NT2/D1 (cell line): Measurements from ENCODE around the gene ACOXL.

ENCODE experiments used
- DNase-seq: peaks from one replicate; pipeline ENCODE4 v3.0.0-alpha.2; 2011; ENCODE audit warnings: low read depth, low spot score
- H3K27me3 ChIP-seq: 2 replicates; pipeline ENCODE4 v1.6.0; 2011; ENCODE audit warnings: mild to moderate bottlenecking; ENCODE audit not compliant: insufficient read length, insufficient read depth
- H3K36me3 ChIP-seq: 2 replicates; pipeline ENCODE4 v1.6.1; 2011; ENCODE audit warnings: mild to moderate bottlenecking, low read length, mixed read lengths; ENCODE audit not compliant: insufficient read depth, insufficient read length
- H3K4me1 ChIP-seq: 2 replicates; pipeline ENCODE4 v1.5.1; 2011; ENCODE audit not compliant: insufficient read depth, insufficient read length
- H3K4me3 ChIP-seq: 2 replicates; pipeline ENCODE4 v1.5.1; 2011; ENCODE audit warnings: low read depth; ENCODE audit not compliant: insufficient read length
- H3K9ac ChIP-seq: 2 replicates; pipeline ENCODE4 v1.6.0; 2011; ENCODE audit warnings: low read depth; ENCODE audit not compliant: insufficient read length
- H3K9me3 ChIP-seq: 2 replicates; pipeline ENCODE4 v1.5.1; 2011; ENCODE audit warnings: mild to moderate bottlenecking, low read length; ENCODE audit not compliant: insufficient read depth
- SUZ12 ChIP-seq: IDR thresholded peaks from 2 replicates; pipeline ENCODE4 v1.6.1; 2011; ENCODE audit not compliant: insufficient read length, insufficient read depth; ENCODE audit errors: extremely low read depth
- YY1 ChIP-seq: IDR thresholded peaks from 2 replicates; pipeline ENCODE4 v1.6.1; 2011; ENCODE audit not compliant: insufficient read length, insufficient read depth
- ZNF274 ChIP-seq: IDR thresholded peaks from 2 replicates; pipeline ENCODE4 v1.6.1; 2011; ENCODE audit warnings: mild to moderate bottlenecking, low read depth, low read length

Gene ACOXL

DNA sequence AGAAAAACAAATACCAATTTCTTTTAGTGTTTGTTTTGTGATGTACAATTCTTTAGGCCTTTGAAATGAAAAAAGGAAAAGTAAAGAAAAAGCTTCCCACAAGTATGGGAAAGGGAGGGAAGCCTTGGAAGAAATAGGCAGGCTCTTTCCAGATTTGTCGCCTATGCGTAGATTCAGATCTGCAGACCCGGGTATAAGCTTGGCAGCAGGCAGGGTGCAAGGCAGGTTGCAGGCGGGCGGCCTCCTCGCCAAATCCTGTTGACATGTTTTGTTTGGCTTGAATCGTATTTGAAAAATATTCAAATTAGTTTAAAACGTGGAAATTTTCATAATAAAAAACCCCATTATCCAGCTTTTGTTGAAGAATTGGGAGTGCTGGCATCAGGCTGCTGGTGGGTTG lies 104.3 kb downstream of the ACOXL start:
- no peaks in the 10 kb centered on the region for H3K9me3 ChIP-seq
- no peak overlapping the region for H3K9ac ChIP-seq
- H3K36me3 ChIP-seq, result no peaks in the 10 kb centered on the region
- peaks cover 14% of the 10 kb centered on the region for H3K4me1 ChIP-seq
- no peak for DNase-seq
- H3K27me3 ChIP-seq, result peaks cover 6% of the 10 kb centered on the region
- TF ChIP-seq ZNF274 (no peak), SUZ12 (no peak)
- H3K4me3 ChIP-seq, result no peak overlapping the region

DNA sequence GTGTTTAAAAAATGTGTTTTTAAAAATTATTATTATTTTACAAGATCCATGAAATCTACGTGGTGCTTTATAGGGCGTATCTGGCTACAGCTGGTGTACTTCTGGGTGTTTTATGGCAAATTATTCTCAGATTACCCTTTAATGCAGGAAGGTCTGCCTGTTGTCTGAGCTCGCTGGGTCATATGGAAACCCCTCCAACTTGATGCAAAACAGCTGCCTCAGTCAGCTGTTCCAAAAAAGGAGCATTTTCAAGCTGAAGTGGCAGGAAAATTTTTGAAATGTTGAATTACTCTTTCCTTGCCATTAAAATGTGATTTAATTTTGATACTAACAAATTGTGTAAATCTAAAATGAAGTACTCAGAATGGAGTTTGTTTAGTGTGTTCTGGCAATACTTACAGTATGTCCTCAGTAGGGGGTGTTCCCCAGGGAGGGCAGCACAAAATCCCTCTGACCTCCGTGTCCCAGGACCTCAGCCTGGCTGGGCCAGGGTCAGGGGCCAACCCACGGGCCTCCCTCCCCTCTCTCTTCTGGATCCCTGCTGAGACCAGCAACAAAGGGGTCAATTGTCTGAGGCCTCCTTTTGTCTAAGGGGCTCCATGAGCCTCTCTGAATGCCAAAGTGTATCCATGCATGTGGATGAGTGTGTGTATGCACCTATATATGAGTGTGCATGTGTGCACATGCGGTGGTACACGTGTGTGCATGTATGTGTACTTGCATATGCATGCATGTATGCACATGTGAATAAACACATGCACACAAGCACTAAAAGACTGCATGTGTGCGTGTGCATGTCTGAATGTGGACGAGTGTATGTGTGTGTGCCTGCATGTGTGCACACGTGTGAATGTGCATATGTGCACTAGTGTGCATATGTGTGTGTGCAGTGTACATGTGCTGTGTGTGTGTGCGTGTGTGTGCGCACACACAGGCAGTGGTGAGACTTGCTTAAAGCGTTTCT lies 105.4 kb downstream of the ACOXL start:
- Histone ChIP-seq H3K36me3 (no peaks in the 10 kb centered on the region), H3K27me3 (peaks cover 11% of the 10 kb centered on the region), H3K4me1 (peaks cover 14% of the 10 kb centered on the region), H3K9me3 (no peaks in the 10 kb centered on the region), H3K9ac (no peak overlapping the region), H3K4me3 (no peak overlapping the region)
- no peak for TF ChIP-seq YY1
- no peak for TF ChIP-seq ZNF274
- TF ChIP-seq SUZ12, result no peak
- DNase-seq, result peak; percentile 59

DNA sequence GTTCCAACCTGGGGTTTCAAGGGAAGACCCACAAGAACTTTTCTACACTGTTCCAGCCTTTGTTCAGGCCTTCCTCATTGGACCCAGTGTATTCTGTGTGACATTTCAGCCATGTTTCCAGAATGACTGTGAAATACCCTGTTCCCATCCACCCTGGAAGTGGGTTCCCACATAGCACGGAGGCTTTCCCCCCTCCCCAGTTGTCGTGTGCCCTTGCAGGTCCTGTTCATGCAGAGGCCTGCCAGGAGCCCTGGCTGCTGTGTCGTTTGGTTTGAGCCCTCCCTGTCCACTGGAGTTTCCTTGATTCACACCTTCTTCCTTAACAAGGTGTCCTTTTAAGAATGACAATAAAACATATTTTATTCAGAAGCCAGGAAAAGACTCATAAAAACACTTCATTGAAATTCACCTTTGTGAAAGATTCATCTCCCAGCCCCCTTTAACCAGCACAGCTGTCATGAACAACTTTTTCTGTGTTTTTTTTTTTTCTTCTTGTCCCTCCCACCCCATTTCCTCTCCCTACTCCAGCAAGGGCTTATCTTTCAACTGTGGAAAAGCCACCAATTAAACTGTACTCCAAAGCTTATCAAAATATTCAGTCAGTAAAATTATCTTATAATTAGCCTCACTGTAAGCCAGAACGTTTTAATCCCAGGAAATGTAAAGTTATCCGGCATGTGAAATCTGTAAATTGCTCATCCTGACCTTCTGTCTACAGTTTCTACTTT lies 106.4 kb downstream of the ACOXL start:
- peaks cover 18% of the 10 kb centered on the region for H3K4me1 ChIP-seq
- H3K4me3 ChIP-seq, result no peak overlapping the region
- peaks cover 11% of the 10 kb centered on the region for H3K27me3 ChIP-seq
- no peak for TF ChIP-seq ZNF274
- TF ChIP-seq YY1, result no peak
- no peak for TF ChIP-seq SUZ12
- H3K9me3 ChIP-seq, result no peaks in the 10 kb centered on the region
- DNase-seq, result no peak
- no peak overlapping the region for H3K9ac ChIP-seq
- no peaks in the 10 kb centered on the region for H3K36me3 ChIP-seq

DNA sequence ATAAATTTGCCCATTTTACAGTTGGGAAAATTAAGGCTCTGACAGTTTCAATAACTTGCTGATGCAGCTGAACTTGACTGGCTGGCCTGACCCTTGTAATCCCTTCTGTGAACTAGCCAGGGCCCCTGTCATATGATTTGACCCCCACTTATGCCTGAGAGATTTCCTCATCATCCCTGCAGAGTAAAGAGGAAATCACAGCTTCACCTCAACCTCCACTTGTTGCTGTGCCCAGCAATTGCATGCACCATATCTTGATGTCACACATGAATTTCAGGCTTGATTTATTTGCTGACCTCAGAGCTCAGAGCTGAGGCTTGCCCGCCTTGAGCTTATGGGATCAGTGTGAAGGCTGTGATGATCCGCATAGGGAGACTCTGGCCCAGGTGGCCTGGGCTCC lies 108.1 kb downstream of the ACOXL start:
- Histone ChIP-seq H3K9me3 (no peaks in the 10 kb centered on the region), H3K9ac (no peak overlapping the region), H3K4me1 (peaks cover 14% of the 10 kb centered on the region), H3K4me3 (no peak overlapping the region), H3K36me3 (no peaks in the 10 kb centered on the region), H3K27me3 (peaks cover 19% of the 10 kb centered on the region)
- DNase-seq, result no peak
- no peak for TF ChIP-seq ZNF274
- no peak for TF ChIP-seq SUZ12
- TF ChIP-seq YY1, result no peak

DNA sequence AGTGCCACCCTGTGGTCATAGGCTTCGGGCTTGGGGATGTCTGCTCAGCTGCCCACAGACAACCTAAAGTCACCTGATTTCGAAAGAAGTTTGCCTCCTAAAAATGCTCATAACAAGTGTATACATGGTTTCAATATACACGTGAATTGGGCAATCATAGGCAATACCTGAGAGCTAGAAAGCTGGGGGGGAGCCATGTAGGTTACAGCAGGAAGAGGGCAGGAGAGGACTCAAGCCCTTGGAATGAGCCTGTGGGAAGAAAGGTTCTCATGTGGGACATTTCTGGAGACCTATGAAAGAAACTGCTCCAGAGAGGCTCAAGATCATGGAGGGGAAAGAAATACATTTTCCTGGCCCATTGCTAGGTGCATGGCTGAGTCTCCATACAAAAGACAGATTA lies 109.7 kb downstream of the ACOXL start:
- Histone ChIP-seq H3K36me3 (no peaks in the 10 kb centered on the region), H3K9ac (no peak overlapping the region), H3K27me3 (peaks cover 26% of the 10 kb centered on the region), H3K4me1 (peaks cover 10% of the 10 kb centered on the region), H3K9me3 (no peaks in the 10 kb centered on the region), H3K4me3 (no peak overlapping the region)
- no peak for DNase-seq
- no peak for TF ChIP-seq SUZ12
- no peak for TF ChIP-seq YY1
- no peak for TF ChIP-seq ZNF274

DNA sequence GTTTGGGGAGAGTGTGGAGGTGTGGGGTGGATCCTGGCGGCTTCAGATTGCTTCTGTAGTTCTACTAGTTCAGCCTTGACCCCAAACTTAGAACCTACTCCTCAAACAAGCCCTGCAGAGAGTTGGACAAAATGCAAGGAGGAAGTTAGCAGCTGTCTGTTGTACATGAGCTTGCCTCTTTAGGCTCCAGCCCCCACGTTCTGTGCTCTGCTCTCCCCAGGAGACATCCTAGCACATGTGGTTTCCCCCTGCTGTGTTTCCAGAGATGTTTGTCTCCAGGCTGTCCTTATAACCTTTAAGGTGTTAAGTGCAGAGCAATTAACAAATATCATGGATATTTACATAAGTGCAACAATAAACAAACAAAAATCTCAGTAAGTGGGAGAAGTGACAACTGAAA lies 111.1 kb downstream of the ACOXL start:
- TF ChIP-seq SUZ12 (no peak), YY1 (no peak), ZNF274 (no peak)
- H3K4me3 ChIP-seq, result no peak overlapping the region
- H3K9ac ChIP-seq, result no peak overlapping the region
- peaks cover 28% of the 10 kb centered on the region for H3K27me3 ChIP-seq
- no peak for DNase-seq
- H3K36me3 ChIP-seq, result no peaks in the 10 kb centered on the region
- no peaks in the 10 kb centered on the region for H3K9me3 ChIP-seq
- peaks cover 6% of the 10 kb centered on the region for H3K4me1 ChIP-seq

DNA sequence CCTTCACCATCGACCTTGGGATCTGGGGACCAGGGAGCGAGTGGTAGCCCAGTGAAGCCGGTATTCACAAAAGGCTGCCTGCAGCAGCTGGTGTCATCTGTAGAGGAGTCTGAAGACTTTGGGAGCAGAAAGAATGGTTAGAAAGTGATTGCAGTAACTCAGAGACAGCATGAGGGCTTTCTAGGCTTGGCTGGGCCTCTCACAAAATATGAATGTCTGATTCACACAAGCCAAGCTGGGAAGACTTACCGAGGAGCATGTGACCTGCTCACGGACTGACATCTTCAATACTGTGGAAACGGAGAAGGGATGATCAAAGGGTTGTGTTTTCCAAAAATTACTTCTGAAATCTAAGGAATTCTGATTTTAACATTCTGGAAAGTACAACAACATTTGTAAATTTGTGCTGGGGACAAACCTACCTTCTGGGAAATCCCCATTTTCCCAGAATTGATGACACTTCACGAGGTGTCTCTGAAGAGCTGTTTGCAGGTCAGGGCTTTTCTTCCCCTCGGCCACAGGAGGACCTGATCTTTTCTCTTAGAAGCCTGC lies 111.7 kb downstream of the ACOXL start:
- H3K4me3 ChIP-seq, result no peak overlapping the region
- no peaks in the 10 kb centered on the region for H3K9me3 ChIP-seq
- peaks cover 29% of the 10 kb centered on the region for H3K27me3 ChIP-seq
- no peaks in the 10 kb centered on the region for H3K36me3 ChIP-seq
- H3K4me1 ChIP-seq, result peaks cover 6% of the 10 kb centered on the region
- DNase-seq, result no peak
- TF ChIP-seq YY1 (no peak), ZNF274 (no peak), SUZ12 (no peak)
- no peak overlapping the region for H3K9ac ChIP-seq
